Fibroblast of skin of abdomen (primary cell): ENCODE measurements around the gene FNDC5.

Source experiments
- DNase-seq: peaks from one replicate; pipeline ENCODE4 v3.0.0-alpha.2; 2013

Gene FNDC5

GRCh38 chr1:32813941-32814739 is 56.6 kb downstream of the FNDC5 start:
- DNase-seq: no peak
